ENCODE results near the gene TBL1X.
"Not testable (repeated sequence)": the region's sequence is repeated elsewhere in the genome, so short reads cannot be mapped to it uniquely, and the experiment has no call there.

The TBL1X gene

DNA sequence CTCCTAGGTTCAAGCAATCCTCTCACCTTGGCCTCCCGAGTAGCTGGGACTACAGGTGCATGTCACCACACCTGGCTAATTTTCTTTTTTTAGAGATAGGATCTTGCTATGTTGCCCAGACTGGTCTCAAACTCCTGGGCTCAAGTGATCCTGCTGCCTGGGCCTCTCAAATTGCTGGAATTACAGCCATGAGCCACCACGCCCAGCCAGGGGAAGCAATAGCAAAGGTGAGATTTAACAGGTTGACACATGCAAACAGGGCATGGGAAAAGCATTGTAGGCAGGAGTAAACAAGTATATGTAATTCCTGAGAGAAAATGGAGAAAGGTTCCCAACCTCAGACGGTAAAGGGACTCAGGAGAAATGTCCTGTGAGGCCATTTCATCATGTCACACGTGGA lies 33.6 kb upstream of the TBL1X start:
- H3K27ac ChIP-seq, result no peak overlapping the region
- TF ChIP-seq, protein P1, sequence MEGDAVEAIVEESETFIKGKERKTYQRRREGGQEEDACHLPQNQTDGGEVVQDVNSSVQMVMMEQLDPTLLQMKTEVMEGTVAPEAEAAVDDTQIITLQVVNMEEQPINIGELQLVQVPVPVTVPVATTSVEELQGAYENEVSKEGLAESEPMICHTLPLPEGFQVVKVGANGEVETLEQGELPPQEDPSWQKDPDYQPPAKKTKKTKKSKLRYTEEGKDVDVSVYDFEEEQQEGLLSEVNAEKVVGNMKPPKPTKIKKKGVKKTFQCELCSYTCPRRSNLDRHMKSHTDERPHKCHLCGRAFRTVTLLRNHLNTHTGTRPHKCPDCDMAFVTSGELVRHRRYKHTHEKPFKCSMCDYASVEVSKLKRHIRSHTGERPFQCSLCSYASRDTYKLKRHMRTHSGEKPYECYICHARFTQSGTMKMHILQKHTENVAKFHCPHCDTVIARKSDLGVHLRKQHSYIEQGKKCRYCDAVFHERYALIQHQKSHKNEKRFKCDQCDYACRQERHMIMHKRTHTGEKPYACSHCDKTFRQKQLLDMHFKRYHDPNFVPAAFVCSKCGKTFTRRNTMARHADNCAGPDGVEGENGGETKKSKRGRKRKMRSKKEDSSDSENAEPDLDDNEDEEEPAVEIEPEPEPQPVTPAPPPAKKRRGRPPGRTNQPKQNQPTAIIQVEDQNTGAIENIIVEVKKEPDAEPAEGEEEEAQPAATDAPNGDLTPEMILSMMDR (conservative IDR thresholded peaks at IDR 0.05), result no peak
- TF ChIP-seq ZFX (IDR thresholded peaks at IDR 0.05), result no peak

DNA sequence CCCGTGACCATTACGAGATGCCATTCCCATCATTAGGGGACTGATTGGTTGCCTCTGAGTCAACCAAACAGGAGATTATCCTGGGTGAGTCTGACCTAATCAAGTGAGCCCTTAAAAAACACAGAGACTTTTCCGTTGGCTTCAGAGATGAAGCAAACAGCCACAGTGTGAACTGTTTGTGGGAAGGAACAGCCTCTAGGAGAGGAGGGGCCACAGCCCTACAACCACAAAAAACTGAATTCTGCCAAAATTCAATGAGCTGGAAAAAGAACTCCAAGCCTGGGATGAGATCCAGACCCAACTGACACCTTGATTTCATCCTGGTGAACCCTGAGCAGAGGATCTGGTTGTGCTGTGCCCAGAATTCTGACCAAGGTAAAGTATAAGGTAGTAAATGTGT lies 31.3 kb upstream of the TBL1X start:
- TF ChIP-seq, protein P1 (conservative IDR thresholded peaks at IDR 0.05), result no peak
- no peak overlapping the region for H3K27ac ChIP-seq

- TF ChIP-seq ZFX (IDR thresholded peaks at IDR 0.05), result no peak
- TF ChIP-seq, protein P1 (conservative IDR thresholded peaks at IDR 0.05), result no peak
- H3K27ac ChIP-seq, result no peak overlapping the region
These were observed 30.8 kb upstream of the TBL1X start for GRCh38 chrX:9434051-9434550.

DNA sequence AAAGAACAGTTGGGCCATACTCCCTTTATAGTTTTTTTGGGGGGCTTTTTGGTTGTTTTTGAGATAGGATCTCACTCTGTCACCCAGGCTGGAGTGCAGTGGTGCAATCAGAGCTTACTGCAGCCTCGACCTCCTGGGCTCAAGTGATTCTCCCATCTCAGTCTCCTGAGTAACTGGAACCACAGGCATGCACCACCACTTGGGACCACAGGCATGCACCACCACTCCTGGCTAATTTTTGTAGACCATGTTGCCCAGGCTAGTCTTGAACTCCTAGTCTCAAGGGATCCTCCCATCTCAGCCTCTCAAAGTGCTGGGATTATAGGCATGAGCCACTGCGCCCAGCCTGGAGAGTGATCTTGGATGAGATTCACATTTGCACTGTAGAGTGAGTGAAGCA lies 29.8 kb upstream of the TBL1X start:
- not testable (repeated sequence) for H3K27ac ChIP-seq

- TF ChIP-seq, protein P1 (conservative IDR thresholded peaks at IDR 0.05), result no peak
- no peak for TF ChIP-seq ZFX (IDR thresholded peaks at IDR 0.05)
- no peak overlapping the region for H3K27ac ChIP-seq
These were observed 28.0 kb upstream of the TBL1X start for GRCh38 chrX:9436812-9437211.

DNA sequence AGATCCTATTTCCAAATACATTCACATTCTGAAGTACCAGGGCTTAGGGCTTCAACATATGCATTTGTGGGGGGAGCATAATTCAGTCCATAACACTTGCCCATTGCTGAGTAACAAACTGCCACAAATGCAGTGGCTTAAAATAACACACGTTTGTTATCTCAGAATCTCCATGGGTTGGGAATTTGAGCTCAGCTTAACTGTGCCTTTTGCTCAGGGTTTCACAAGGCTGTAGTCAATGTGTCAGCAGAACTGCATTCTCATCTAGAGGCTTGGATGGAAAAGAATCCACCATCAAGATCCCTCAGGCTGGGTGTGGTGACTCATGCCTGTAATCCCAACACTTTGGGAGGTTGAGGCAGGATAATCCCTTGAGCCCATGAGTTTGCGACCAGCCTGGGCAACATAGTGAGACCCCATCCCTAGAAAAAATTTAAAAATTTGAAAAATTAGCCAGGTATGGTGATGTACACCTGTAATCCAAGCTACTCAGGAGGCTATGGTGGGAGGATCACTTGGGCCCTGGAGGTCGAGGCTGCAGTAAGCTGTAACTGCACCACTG lies 25.8 kb upstream of the TBL1X start:
- TF ChIP-seq ZFX (IDR thresholded peaks at IDR 0.05), result no peak
- TF ChIP-seq, protein P1 (conservative IDR thresholded peaks at IDR 0.05), result no peak
- H3K27ac ChIP-seq, result no peak overlapping the region

GRCh38 chrX:9440116-9440844 lies 24.6 kb upstream of the TBL1X start:
- TF ChIP-seq, protein P1 (conservative IDR thresholded peaks at IDR 0.05), result no peak
- no peak for TF ChIP-seq ZFX (IDR thresholded peaks at IDR 0.05)
- H3K27ac ChIP-seq, result no peak overlapping the region

DNA sequence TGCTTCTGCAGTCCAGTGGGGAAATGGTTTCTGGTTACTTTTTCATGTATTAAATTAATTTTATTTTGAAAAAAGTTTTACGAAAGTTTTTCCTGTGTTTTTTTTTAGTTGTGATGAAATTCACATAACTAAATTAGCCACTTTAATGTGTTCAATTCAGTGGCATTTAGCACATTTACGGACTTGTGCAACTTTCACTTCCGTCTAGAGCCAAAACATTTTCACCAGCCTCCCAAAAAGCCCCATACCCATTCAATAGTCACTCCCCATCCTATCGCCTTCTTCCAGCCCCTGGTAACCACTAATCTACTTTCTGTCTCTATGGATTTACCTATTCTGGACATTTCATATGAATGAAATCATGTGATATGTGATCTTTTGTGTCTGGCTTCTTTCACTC lies 22.8 kb upstream of the TBL1X start:
- no peak for TF ChIP-seq ZFX (IDR thresholded peaks at IDR 0.05)
- TF ChIP-seq, protein P1 (conservative IDR thresholded peaks at IDR 0.05), result no peak
- no peak overlapping the region for H3K27ac ChIP-seq
